Stimulated activated CD4-positive, alpha-beta T cell treated with anti-CD3 and anti-CD28 coated beads, Interleukin-4, amount 100 ng/mL, for 48 hours (primary cell): ENCODE measurements around the gene ADGRF5.

Experiments used
- DNase-seq, 2 donors: peaks; one replicate each; pipeline ENCODE4 v3.0.0-alpha.2; 2020; ENCODE audit warnings: low read depth in 2 of 2

The ADGRF5 gene

DNA sequence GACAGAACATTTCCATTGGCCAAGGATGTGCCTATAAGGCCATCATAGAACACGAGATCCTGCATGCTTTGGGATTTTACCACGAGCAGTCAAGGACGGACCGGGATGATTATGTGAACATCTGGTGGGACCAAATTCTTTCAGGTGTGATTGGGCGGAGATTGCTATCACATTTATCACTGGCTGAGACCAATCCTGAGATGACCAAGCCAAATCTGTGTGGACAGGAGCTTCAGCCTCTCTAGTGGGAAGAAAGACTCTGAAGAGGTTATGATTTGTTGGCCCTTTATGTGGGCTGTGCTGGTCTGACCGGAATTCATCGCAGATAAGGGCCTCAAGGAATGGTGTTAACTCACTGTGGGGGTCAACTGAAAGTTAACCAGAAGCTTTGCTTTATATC, 102.2 kb downstream of the ADGRF5 start:
- no peak for DNase-seq

DNA sequence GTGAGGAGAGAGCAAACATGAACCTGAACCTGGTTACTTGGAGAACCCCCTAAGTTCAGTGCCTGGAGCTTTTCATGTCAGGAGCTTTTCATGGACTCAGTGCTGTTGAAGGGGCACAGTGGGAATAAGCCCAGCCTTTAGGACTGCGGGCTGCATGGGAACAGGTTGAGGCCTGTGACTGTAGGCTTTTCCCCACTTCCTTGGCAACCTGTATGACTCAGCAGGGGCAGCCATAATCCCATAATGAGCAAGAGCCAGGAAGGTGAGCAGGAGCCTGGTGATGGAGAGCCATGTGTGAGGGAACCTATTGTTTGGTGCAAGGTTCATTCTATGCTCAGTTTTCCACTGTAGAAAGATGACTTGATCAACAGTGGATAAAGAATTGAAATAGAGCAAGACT, 105.1 kb downstream of the ADGRF5 start:
- no peak for DNase-seq

DNA sequence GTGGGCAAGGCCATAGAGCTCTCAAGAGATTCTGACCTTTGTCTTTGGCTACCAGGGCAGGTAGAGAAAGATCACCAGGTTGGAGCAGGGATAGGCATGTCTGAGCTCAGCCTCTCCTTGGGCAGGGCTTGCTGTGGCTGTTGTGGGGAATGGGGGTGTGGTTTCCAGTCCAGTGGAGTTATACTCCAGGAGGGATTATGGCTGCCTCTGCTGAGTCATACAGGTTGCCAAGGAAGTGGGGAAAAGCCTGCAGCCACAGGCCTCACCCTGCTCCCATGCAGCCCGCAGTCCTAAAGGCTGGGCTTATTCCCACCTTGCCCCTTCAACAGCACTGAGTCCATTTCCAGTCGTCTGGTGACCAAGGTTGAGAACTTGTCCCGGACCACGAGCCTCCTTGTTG, 106.6 kb downstream of the ADGRF5 start:
- DNase-seq, result no peak

DNA sequence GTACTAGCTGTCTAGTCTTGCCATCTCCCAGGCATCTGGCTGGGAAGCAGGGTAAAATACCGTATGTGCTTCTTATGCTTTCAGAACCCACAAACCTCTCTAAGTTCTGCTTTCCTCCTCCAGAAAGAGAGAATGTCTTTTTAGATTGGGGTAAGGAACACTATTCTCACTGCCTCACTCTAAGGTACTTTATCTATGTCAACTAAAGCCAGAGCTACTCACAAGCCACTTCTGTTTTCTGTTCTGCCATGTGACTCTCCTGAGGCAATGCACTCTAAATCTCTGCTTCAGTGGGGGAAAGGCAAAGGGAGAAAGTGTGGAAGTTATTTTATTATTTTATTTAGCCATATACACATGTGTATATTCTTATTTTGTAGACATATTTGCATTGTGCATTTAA, 112.9 kb downstream of the ADGRF5 start:
- DNase-seq, result no peak
